ENCODE measurements around the gene ADCY2. TPM values are rescaled to one million over a fixed set of nuclear protein-coding genes. Genes with fewer than 3 reads are reported as not detected.

ADCY2 gene
- total RNA-seq, 6 experiments from 2014 or later = 0.93 TPM; not detected in 5

- H3K27ac ChIP-seq = no peak overlapping the region
- H3K36me3 ChIP-seq = no peaks in the 10 kb centered on the region
- H3K27me3 ChIP-seq = no peaks in the 10 kb centered on the region
- intact Hi-C loops (cut with DNase I) = no loop called here
- DNase-seq (no peak), ATAC-seq (no peak)
- H3K9me3 ChIP-seq = no peaks in the 10 kb centered on the region
- no peaks in the 10 kb centered on the region for H3K4me1 ChIP-seq
- 53% methylated on average over 2 of the region's 2 CpGs for WGBS (ENCODE audit: insufficient coverage, low coverage, low lambda C conversion rate, missing lambda C conversion rate)
- no peak for TF ChIP-seq POLR2A (IDR thresholded peaks at IDR 0.05)
- no peak for TF ChIP-seq CTCF (IDR thresholded peaks at IDR 0.05)
- H3K4me3 ChIP-seq = no peak overlapping the region
Measured at GRCh38 chr5:7615566-7616061, 219.7 kb downstream of the ADCY2 start.

- intact Hi-C loops (cut with DNase I) = no loop called here
- DNase-seq (no peak), ATAC-seq (no peak)
- Histone ChIP-seq H3K4me3 (no peak overlapping the region), H3K36me3 (no peaks in the 10 kb centered on the region), H3K4me1 (no peaks in the 10 kb centered on the region), H3K27me3 (no peaks in the 10 kb centered on the region), H3K27ac (no peak overlapping the region), H3K9me3 (no peaks in the 10 kb centered on the region)
- WGBS (ENCODE audit: insufficient coverage, low coverage, low lambda C conversion rate, missing lambda C conversion rate) = 56% methylated on average over 2 of the region's 2 CpGs
- TF ChIP-seq CTCF (IDR thresholded peaks at IDR 0.05) (no peak), POLR2A (IDR thresholded peaks at IDR 0.05) (no peak)
Measured at GRCh38 chr5:7616897-7617296, 221.0 kb downstream of the ADCY2 start.

DNA sequence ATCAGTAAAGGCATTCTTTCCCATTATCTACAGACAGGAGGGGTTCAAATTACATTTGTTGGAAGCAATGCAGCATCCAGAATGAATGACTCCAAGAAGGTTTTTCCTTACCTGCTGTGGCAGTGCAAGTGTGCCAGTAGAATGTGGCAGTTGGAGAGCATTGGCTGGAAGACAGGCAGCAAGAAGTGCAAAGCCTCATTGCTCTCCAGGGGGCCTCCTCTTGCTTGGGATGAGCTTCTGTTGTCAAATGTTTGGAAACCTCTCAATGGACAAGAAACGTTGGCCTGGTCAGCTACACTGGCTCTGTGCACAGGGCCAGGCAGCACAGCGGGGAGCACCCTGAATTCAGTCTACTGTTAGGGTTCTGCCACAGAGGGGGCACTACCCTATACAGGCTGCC is 226.6 kb downstream of the ADCY2 start:
- H3K36me3 ChIP-seq = no peaks in the 10 kb centered on the region
- DNase-seq = no peak
- H3K27ac ChIP-seq = no peak overlapping the region
- H3K4me1 ChIP-seq = no peaks in the 10 kb centered on the region
- 40% methylated on average over 1 of the region's 2 CpGs for WGBS (ENCODE audit: insufficient coverage, low coverage, low lambda C conversion rate, missing lambda C conversion rate)
- no peak for TF ChIP-seq CTCF (IDR thresholded peaks at IDR 0.05)
- intact Hi-C loops (cut with DNase I) = no loop called here
- H3K27me3 ChIP-seq = no peaks in the 10 kb centered on the region
- H3K9me3 ChIP-seq = no peaks in the 10 kb centered on the region
- ATAC-seq = no peak
- H3K4me3 ChIP-seq = no peak overlapping the region

- H3K27me3 ChIP-seq = no peaks in the 10 kb centered on the region
- no peaks in the 10 kb centered on the region for H3K4me1 ChIP-seq
- no peaks in the 10 kb centered on the region for H3K36me3 ChIP-seq
- ATAC-seq (no peak), DNase-seq (no peak)
- TF ChIP-seq POLR2A (IDR thresholded peaks at IDR 0.05) = no peak
- no peak for TF ChIP-seq CTCF (IDR thresholded peaks at IDR 0.05)
- WGBS (ENCODE audit: insufficient coverage, low coverage, low lambda C conversion rate, missing lambda C conversion rate) = 13% methylated on average over 2 of the region's 2 CpGs
- no peaks in the 10 kb centered on the region for H3K9me3 ChIP-seq
- intact Hi-C loops (cut with DNase I) = no loop called here
- H3K4me3 ChIP-seq = no peak overlapping the region
- H3K27ac ChIP-seq = no peak overlapping the region
Measured at GRCh38 chr5:7625740-7626139, 229.8 kb downstream of the ADCY2 start.

- no peaks in the 10 kb centered on the region for H3K27me3 ChIP-seq
- H3K4me1 ChIP-seq = no peaks in the 10 kb centered on the region
- ATAC-seq = no peak
- no peaks in the 10 kb centered on the region for H3K36me3 ChIP-seq
- intact Hi-C loops (cut with DNase I) = no loop called here
- H3K9me3 ChIP-seq = no peaks in the 10 kb centered on the region
- DNase-seq = no peak
- no peak overlapping the region for H3K4me3 ChIP-seq
- TF ChIP-seq CTCF (IDR thresholded peaks at IDR 0.05) = no peak
- no peak overlapping the region for H3K27ac ChIP-seq
Measured at GRCh38 chr5:7628248-7628647, 232.3 kb downstream of the ADCY2 start.

Measured in right lobe of liver (tissue), 6 donors.